ENCODE results near the gene ADCK1.
"Not testable (repeated sequence)": the region's sequence is repeated elsewhere in the genome, so short reads cannot be mapped to it uniquely, and the experiment has no call there.

ADCK1 gene

DNA sequence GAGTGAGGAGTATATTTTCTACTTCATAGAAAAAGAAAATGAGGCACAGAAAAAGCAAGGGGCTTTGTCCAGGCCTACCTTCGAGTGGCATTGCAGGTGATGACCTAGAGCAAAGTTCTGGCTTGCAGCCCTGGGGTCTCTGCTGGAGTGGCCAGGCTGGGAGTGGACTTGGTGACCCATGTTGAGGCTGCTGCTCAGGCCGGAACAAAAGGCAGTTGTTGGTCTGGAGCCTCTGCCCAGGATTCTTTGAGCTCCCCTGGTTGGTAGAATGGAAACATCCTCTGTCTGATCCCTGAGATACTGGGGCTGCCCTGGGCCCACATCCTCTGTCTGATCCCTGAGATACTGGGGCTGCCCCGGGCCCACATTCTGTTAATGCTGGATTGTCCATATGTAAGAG lies 86.1 kb downstream of the ADCK1 start:
- Histone ChIP-seq H3K4me3 (ENCODE audit: low read length) (no peak overlapping the region), H3K36me3 (ENCODE audit: control insufficient read depth, low read depth, low read length) (no peaks in the 10 kb centered on the region), H3K27ac (ENCODE audit: low read length) (no peak overlapping the region), H3K27me3 (ENCODE audit: control insufficient read depth, insufficient read depth, low read length) (no peaks in the 10 kb centered on the region), H3K4me1 (ENCODE audit: control insufficient read depth, low read depth, low read length) (no peaks in the 10 kb centered on the region), H3K9me3 (ENCODE audit: control insufficient read depth, low read depth, low read length) (no peaks in the 10 kb centered on the region), H3K9ac (ENCODE audit: low read length) (no peak overlapping the region)

DNA sequence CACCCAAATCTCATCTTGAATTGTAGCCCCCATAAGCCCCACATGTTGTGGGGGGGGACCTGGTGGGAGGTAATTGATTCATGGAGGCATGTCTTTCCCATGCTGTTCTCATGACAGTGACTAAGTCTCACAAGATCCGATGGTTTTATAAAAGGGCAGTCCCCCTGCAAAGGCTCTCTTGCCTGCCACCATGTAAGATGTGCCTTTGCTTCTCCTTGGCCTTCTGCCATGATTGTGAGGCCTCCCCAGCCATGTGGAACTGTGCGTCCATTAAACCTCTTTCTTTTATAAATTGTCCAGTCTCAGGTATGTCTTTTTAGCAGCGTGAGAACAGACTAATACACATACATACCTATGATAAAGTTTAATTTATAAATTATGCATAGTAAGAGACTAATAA lies 89.0 kb downstream of the ADCK1 start:
- not testable (repeated sequence) for H3K9ac ChIP-seq (ENCODE audit: low read length); H3K27ac ChIP-seq (ENCODE audit: low read length); H3K27me3 ChIP-seq (ENCODE audit: control insufficient read depth, insufficient read depth, low read length); H3K36me3 ChIP-seq (ENCODE audit: control insufficient read depth, low read depth, low read length); H3K4me3 ChIP-seq (ENCODE audit: low read length); H3K9me3 ChIP-seq (ENCODE audit: control insufficient read depth, low read depth, low read length); H3K4me1 ChIP-seq (ENCODE audit: control insufficient read depth, low read depth, low read length)

DNA sequence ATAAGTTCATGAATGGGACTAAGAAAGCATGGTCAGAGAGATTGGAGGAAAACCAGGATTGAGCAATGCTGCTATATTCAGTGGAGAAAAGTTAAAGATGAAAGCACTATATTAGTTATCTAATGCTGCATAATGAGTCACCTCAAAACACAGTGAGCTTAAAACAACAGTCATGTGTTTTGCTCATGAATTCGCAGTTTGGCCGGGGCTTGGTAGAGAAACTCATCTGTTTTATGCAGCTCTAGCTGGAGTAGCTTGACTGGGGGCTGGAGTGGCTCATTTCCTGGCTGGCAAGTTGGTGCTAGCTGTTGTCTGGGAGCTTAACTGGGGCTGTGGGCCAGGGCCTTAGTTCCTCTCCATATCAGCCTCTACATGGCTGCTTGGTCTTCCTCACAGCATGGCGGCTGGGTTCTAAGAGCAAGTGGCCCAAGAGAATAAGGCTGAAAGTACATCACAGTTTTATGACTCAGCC lies 90.1 kb downstream of the ADCK1 start:
- Histone ChIP-seq H3K27ac (ENCODE audit: low read length) (no peak overlapping the region), H3K36me3 (ENCODE audit: control insufficient read depth, low read depth, low read length) (no peaks in the 10 kb centered on the region)

DNA sequence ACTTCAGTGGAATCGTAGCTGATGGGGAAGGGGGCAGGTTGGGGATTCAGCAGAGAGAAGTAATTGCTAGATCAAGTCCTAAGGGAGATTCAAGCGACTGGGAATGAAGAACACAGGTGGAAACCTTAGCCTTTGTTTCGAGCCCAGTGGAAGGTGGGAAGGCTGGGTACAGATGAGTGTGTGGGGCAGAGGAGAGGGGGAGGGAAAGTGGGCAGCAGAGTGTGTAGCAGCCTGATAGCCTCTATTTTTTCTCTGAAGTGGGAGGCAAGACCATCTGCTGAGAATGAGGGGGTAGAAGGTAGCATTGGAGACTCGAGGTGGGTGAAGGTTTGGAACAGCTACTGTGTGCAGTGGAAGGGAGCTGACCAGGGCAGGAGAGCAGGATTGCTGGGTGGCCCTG lies 91.0 kb downstream of the ADCK1 start:
- H3K27me3 ChIP-seq (ENCODE audit: control insufficient read depth, insufficient read depth, low read length), result no peaks in the 10 kb centered on the region
- no peak overlapping the region for H3K4me3 ChIP-seq (ENCODE audit: low read length)
- no peak overlapping the region for H3K9ac ChIP-seq (ENCODE audit: low read length)
- H3K4me1 ChIP-seq (ENCODE audit: control insufficient read depth, low read depth, low read length), result no peaks in the 10 kb centered on the region
- no peaks in the 10 kb centered on the region for H3K9me3 ChIP-seq (ENCODE audit: control insufficient read depth, low read depth, low read length)
- H3K27ac ChIP-seq (ENCODE audit: low read length), result no peak overlapping the region
- no peaks in the 10 kb centered on the region for H3K36me3 ChIP-seq (ENCODE audit: control insufficient read depth, low read depth, low read length)

More for the DNA sequence above, 90.1 kb downstream of the ADCK1 start:
- Histone ChIP-seq H3K4me3 (ENCODE audit: low read length) (no peak overlapping the region), H3K4me1 (ENCODE audit: control insufficient read depth, low read depth, low read length) (no peaks in the 10 kb centered on the region), H3K9ac (ENCODE audit: low read length) (no peak overlapping the region), H3K9me3 (ENCODE audit: control insufficient read depth, low read depth, low read length) (no peaks in the 10 kb centered on the region), H3K27me3 (ENCODE audit: control insufficient read depth, insufficient read depth, low read length) (no peaks in the 10 kb centered on the region)

DNA sequence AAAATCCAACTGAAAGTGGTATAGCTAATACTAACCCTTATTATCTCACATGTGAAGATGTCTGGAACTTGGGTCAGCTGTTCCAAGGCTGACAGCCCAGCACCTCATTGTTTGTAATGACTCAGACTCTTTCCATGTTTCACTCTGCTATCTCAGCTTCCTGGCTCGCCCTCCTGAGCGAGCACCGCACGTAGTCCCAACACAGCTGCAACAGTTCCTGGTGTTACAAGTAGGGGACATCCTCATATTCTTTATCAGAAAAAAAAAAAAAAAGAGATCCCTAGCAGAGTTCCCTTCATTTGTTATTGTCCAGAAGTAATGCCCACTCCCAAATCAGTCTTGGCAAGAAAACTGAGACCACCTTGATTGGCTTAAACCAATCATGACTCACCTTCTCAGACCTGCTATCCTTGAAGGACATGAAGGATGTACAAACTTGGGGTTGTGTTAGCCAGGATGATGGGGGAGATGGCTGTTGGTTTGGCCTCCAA lies 92.5 kb downstream of the ADCK1 start:
- Histone ChIP-seq H3K9me3 (ENCODE audit: control insufficient read depth, low read depth, low read length) (no peaks in the 10 kb centered on the region), H3K9ac (ENCODE audit: low read length) (no peak overlapping the region), H3K36me3 (ENCODE audit: control insufficient read depth, low read depth, low read length) (no peaks in the 10 kb centered on the region), H3K27ac (ENCODE audit: low read length) (no peak overlapping the region), H3K4me3 (ENCODE audit: low read length) (no peak overlapping the region), H3K27me3 (ENCODE audit: control insufficient read depth, insufficient read depth, low read length) (no peaks in the 10 kb centered on the region), H3K4me1 (ENCODE audit: control insufficient read depth, low read depth, low read length) (no peaks in the 10 kb centered on the region)

DNA sequence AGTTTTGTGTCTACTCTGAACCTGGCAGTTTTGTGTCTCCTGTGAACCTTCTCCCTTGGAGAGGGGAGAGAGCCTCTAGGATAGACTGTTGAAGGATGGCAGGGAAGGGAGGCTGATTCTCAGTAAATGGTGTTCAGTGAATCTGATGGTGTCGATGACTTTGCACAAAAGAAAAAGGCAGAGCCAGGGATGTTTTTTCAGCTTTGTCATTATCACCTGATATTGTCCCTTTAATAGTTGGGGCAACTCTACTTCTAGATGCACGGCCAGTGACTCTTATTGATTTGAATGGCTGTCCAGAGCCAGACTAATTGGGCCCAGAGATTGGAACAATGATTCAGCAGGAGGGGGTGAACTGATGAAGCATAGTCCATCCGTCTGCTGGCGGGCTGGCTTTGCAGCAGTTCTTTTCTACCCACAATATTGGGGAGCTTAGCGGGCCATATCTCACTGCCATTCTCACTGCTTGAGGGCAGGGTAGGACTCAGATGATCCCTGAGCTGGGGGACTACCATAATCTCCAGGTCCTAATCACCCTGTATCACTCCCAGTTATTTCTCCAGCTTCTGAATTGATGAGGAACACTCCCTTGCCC lies 93.1 kb downstream of the ADCK1 start:
- Histone ChIP-seq H3K27me3 (ENCODE audit: control insufficient read depth, insufficient read depth, low read length) (no peaks in the 10 kb centered on the region), H3K4me3 (ENCODE audit: low read length) (no peak overlapping the region), H3K4me1 (ENCODE audit: control insufficient read depth, low read depth, low read length) (no peaks in the 10 kb centered on the region), H3K36me3 (ENCODE audit: control insufficient read depth, low read depth, low read length) (no peaks in the 10 kb centered on the region), H3K9me3 (ENCODE audit: control insufficient read depth, low read depth, low read length) (no peaks in the 10 kb centered on the region), H3K27ac (ENCODE audit: low read length) (no peak overlapping the region), H3K9ac (ENCODE audit: low read length) (no peak overlapping the region)

DNA sequence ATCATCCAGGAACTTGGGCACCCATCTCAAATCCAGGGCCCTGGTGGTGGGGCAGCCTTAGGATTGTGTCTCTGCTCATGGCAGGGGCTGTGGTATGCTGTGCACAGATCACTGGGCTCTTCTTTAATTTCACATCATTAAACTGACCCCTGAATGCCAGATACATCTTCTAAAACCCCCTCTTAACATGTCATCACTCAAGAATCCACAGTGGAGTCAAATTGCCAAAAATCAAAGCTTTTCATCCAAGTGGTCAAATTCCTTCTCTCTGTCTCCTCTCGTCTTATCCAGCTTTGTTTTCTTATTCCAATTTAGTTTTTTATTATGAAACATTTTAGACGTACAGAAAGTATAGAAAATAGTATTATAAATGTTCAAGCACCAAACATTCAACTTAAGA lies 97.5 kb downstream of the ADCK1 start:
- Histone ChIP-seq H3K4me1 (ENCODE audit: control insufficient read depth, low read depth, low read length) (no peaks in the 10 kb centered on the region), H3K9ac (ENCODE audit: low read length) (no peak overlapping the region), H3K4me3 (ENCODE audit: low read length) (no peak overlapping the region), H3K9me3 (ENCODE audit: control insufficient read depth, low read depth, low read length) (no peaks in the 10 kb centered on the region), H3K36me3 (ENCODE audit: control insufficient read depth, low read depth, low read length) (no peaks in the 10 kb centered on the region), H3K27ac (ENCODE audit: low read length) (no peak overlapping the region), H3K27me3 (ENCODE audit: control insufficient read depth, insufficient read depth, low read length) (no peaks in the 10 kb centered on the region)

DNA sequence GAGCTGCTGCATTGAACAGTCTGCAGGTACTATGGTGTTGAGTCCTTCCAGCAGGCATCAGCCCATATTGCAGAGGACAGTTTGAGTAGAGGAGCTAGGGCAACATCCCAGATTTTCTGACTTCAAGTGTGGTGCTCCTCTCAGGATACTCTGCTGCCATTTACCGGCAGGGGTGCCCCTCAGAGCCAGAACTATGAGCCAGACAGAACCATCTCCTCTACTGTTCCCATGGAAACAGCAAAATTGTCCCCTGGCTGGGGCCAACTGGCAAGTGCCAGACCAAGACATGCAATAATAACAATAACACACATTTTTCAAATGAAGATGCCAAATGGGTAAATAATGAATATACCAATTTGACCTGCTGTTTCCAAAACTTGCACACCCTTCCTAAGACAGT lies 102.9 kb downstream of the ADCK1 start:
- no peaks in the 10 kb centered on the region for H3K4me1 ChIP-seq (ENCODE audit: control insufficient read depth, low read depth, low read length)
- no peak overlapping the region for H3K27ac ChIP-seq (ENCODE audit: low read length)
- H3K9ac ChIP-seq (ENCODE audit: low read length), result no peak overlapping the region
- no peaks in the 10 kb centered on the region for H3K9me3 ChIP-seq (ENCODE audit: control insufficient read depth, low read depth, low read length)
- H3K4me3 ChIP-seq (ENCODE audit: low read length), result no peak overlapping the region
- H3K27me3 ChIP-seq (ENCODE audit: control insufficient read depth, insufficient read depth, low read length), result no peaks in the 10 kb centered on the region
- H3K36me3 ChIP-seq (ENCODE audit: control insufficient read depth, low read depth, low read length), result no peaks in the 10 kb centered on the region

DNA sequence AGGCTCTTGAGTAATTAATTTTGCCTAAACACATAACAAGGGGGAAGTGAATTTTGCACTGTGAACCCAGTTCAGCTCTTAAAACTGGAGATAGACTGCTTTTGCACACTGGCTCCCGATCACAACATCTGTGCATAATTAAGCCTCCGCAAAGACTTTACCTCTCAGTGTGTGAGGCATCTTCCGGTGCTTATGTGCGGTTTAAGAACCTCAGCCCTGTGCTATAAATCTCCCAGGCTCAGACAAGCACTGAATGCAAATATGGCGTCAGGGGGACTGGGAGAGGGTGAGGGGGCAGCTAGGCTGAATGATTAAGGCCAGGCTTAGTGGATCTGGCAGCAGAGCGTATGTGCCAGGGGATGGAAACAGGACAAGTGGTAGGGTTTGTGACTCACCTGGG lies 103.3 kb downstream of the ADCK1 start:
- H3K27ac ChIP-seq (ENCODE audit: low read length), result no peak overlapping the region
- H3K4me3 ChIP-seq (ENCODE audit: low read length), result no peak overlapping the region
- H3K9me3 ChIP-seq (ENCODE audit: control insufficient read depth, low read depth, low read length), result no peaks in the 10 kb centered on the region
- H3K27me3 ChIP-seq (ENCODE audit: control insufficient read depth, insufficient read depth, low read length), result no peaks in the 10 kb centered on the region
- H3K4me1 ChIP-seq (ENCODE audit: control insufficient read depth, low read depth, low read length), result no peaks in the 10 kb centered on the region
- no peaks in the 10 kb centered on the region for H3K36me3 ChIP-seq (ENCODE audit: control insufficient read depth, low read depth, low read length)
- H3K9ac ChIP-seq (ENCODE audit: low read length), result no peak overlapping the region

DNA sequence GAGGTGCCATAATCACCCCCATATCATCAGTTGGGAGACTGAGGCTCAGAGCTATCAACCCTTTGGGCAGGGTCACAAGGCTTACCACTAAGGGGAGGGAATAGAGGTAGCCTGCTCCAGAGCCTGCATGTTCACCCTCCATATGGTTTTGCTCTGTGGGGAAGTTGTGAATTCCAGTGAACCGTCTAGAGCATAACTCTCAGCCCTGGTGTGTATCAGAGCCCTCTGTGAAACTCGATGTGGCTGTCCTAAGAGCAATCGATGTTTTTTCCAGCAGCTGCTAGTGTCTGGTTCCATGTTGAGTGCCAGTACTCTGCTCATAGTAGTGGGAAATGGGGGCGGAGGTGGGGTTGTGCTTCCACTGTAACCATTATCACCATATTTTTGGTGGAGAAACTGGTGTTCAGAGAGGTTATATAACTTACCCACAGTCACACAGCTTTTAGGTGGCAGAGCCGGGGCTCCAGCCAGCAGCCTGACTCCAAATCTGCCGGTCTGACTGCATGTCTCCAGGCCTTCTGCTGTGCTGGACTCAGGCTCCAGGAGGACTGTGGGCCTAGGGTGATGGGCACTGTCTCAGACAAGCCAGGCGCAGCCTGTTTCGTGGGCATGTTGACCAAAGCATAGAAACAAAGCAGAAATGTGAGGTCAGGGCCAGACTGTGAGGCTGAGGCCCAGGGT lies 104.2 kb downstream of the ADCK1 start:
- no peaks in the 10 kb centered on the region for H3K27me3 ChIP-seq (ENCODE audit: control insufficient read depth, insufficient read depth, low read length)
- no peak overlapping the region for H3K27ac ChIP-seq (ENCODE audit: low read length)
- H3K9me3 ChIP-seq (ENCODE audit: control insufficient read depth, low read depth, low read length), result no peaks in the 10 kb centered on the region

DNA sequence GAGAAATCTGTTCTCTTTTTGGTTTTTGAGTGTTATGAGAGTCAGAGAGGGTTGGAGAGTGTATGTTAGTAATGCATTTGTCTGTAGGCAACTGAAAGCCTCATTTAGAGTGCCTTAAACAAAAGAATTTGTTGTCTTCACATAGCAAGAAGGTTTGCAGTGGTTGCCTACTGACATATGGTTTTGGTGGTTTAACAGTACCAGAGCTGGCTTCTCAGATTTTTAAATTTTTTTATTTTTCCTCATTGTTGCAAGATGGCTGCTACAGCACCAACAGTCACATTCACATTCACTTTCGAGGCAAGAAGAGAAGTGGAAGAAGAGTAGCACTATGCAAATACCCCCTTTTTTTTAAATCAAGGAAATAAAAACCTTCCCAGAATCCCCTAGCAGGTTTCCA lies 106.5 kb downstream of the ADCK1 start:
- Histone ChIP-seq H3K36me3 (ENCODE audit: control insufficient read depth, low read depth, low read length) (no peaks in the 10 kb centered on the region), H3K4me1 (ENCODE audit: control insufficient read depth, low read depth, low read length) (no peaks in the 10 kb centered on the region), H3K4me3 (ENCODE audit: low read length) (no peak overlapping the region), H3K9me3 (ENCODE audit: control insufficient read depth, low read depth, low read length) (no peaks in the 10 kb centered on the region), H3K27ac (ENCODE audit: low read length) (no peak overlapping the region), H3K27me3 (ENCODE audit: control insufficient read depth, insufficient read depth, low read length) (no peaks in the 10 kb centered on the region), H3K9ac (ENCODE audit: low read length) (no peak overlapping the region)

More for the DNA sequence above, 104.2 kb downstream of the ADCK1 start:
- Histone ChIP-seq H3K9ac (ENCODE audit: low read length) (no peak overlapping the region), H3K4me3 (ENCODE audit: low read length) (no peak overlapping the region), H3K4me1 (ENCODE audit: control insufficient read depth, low read depth, low read length) (no peaks in the 10 kb centered on the region), H3K36me3 (ENCODE audit: control insufficient read depth, low read depth, low read length) (no peaks in the 10 kb centered on the region)

DNA sequence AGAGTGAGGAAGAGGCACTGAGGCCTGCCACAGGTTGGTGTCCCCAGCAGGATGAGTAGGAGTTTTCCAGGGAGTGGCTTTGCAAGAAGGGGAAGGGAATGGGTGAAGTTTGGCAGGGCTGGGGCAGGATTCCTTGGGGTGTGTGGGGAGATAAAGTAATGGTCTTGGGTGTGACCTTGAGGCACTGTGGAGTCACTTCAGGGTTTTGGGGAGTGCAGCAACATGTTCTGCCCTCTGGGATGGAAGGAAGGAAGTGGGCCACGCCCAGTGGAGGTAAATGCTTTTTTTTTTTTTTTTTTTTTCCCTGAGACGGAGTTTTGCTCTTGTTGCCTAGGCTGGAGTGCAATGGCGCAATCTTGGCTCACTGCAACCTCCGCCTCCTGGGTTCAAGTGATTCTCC lies 108.9 kb downstream of the ADCK1 start:
- peaks cover 8% of the 10 kb centered on the region for H3K4me1 ChIP-seq (ENCODE audit: control insufficient read depth, low read depth, low read length)
- no peak overlapping the region for H3K4me3 ChIP-seq (ENCODE audit: low read length)
- H3K9ac ChIP-seq (ENCODE audit: low read length), result no peak overlapping the region
- no peaks in the 10 kb centered on the region for H3K36me3 ChIP-seq (ENCODE audit: control insufficient read depth, low read depth, low read length)
- no peak overlapping the region for H3K27ac ChIP-seq (ENCODE audit: low read length)
- H3K9me3 ChIP-seq (ENCODE audit: control insufficient read depth, low read depth, low read length), result no peaks in the 10 kb centered on the region
- H3K27me3 ChIP-seq (ENCODE audit: control insufficient read depth, insufficient read depth, low read length), result no peaks in the 10 kb centered on the region
